ENCODE measurements around the gene MTHFR. TPM values are rescaled to one million over a fixed set of nuclear protein-coding genes. Genes with fewer than 3 reads are reported as not detected.

The MTHFR gene
- polyA plus RNA-seq, 1 experiment: 8.4 TPM

GRCh38 chr1:11831945-11832725 is 26.4 kb upstream of the MTHFR start:
- Histone ChIP-seq H3K27me3 (ENCODE audit: control insufficient read depth, insufficient read depth, low read length) (no peaks in the 10 kb centered on the region), H3K4me3 (ENCODE audit: low read depth, low read length) (no peak overlapping the region), H3K36me3 (ENCODE audit: control insufficient read depth, insufficient read depth, low read length) (peaks cover 52% of the 10 kb centered on the region)
- DNase-seq (ENCODE audit: low read depth): no peak
- TF ChIP-seq CTCF (IDR thresholded peaks at IDR 0.05; ENCODE audit: insufficient read depth, low read depth, low read length): no peak
- ChIA-PET POLR2A (no interaction called here), CTCF (interaction anchor here (1.3 to 1.7 kb wide), 3 partner anchors 10 to 48 kb away, joined by 3 to 5 read pairs (median 3); no protein-coding TSS in a partner anchor)

GRCh38 chr1:11828511-11828910 is 22.7 kb upstream of the MTHFR start:
- POLR2A ChIA-PET: no interaction called here
- TF ChIP-seq CTCF (IDR thresholded peaks at IDR 0.05; ENCODE audit: insufficient read depth, low read depth, low read length): no peak
- no peak for DNase-seq (ENCODE audit: low read depth)
- H3K4me3 ChIP-seq (ENCODE audit: low read depth, low read length): no peak overlapping the region
- CTCF ChIA-PET: interaction anchor here (1.2 to 3.3 kb wide), 3 partner anchors 9 to 59 kb away, joined by 3 to 13 read pairs (median 3); no protein-coding TSS in a partner anchor
- H3K27me3 ChIP-seq (ENCODE audit: control insufficient read depth, insufficient read depth, low read length): no peaks in the 10 kb centered on the region
- H3K36me3 ChIP-seq (ENCODE audit: control insufficient read depth, insufficient read depth, low read length): peaks cover 38% of the 10 kb centered on the region

GRCh38 chr1:11826946-11827345 is 21.2 kb upstream of the MTHFR start:
- DNase-seq (ENCODE audit: low read depth): no peak
- H3K4me3 ChIP-seq (ENCODE audit: low read depth, low read length): no peak overlapping the region
- no peak for TF ChIP-seq CTCF (IDR thresholded peaks at IDR 0.05; ENCODE audit: insufficient read depth, low read depth, low read length)
- H3K27me3 ChIP-seq (ENCODE audit: control insufficient read depth, insufficient read depth, low read length): no peaks in the 10 kb centered on the region
- CTCF ChIA-PET: interaction anchor here (0.7 to 3.3 kb wide), 2 partner anchors 8 to 11 kb away, joined by 4 to 13 read pairs; no protein-coding TSS in a partner anchor
- H3K36me3 ChIP-seq (ENCODE audit: control insufficient read depth, insufficient read depth, low read length): peaks cover 31% of the 10 kb centered on the region
- POLR2A ChIA-PET: no interaction called here

- CTCF ChIA-PET: interaction anchor here (0.9 to 2.4 kb wide), 2 partner anchors 13 to 26 kb away, joined by 3 to 8 read pairs; no protein-coding TSS in a partner anchor
- Histone ChIP-seq H3K27me3 (ENCODE audit: control insufficient read depth, insufficient read depth, low read length) (no peaks in the 10 kb centered on the region), H3K4me3 (ENCODE audit: low read depth, low read length) (no peak overlapping the region), H3K36me3 (ENCODE audit: control insufficient read depth, insufficient read depth, low read length) (peaks cover 31% of the 10 kb centered on the region)
- POLR2A ChIA-PET: no interaction called here
- no peak for TF ChIP-seq CTCF (IDR thresholded peaks at IDR 0.05; ENCODE audit: insufficient read depth, low read depth, low read length)
- DNase-seq (ENCODE audit: low read depth): no peak
Measured at GRCh38 chr1:11825131-11825530, 19.4 kb upstream of the MTHFR start.

GRCh38 chr1:11823366-11824137 is 17.8 kb upstream of the MTHFR start:
- CTCF ChIA-PET: interaction anchor here (1.1 to 2.4 kb wide), 3 partner anchors 15 to 70 kb away, joined by 3 to 8 read pairs (median 3); no protein-coding TSS in a partner anchor
- TF ChIP-seq CTCF (IDR thresholded peaks at IDR 0.05; ENCODE audit: insufficient read depth, low read depth, low read length): no peak
- peaks cover 20% of the 10 kb centered on the region for H3K36me3 ChIP-seq (ENCODE audit: control insufficient read depth, insufficient read depth, low read length)
- no peak overlapping the region for H3K4me3 ChIP-seq (ENCODE audit: low read depth, low read length)
- no peak for DNase-seq (ENCODE audit: low read depth)
- POLR2A ChIA-PET: no interaction called here
- H3K27me3 ChIP-seq (ENCODE audit: control insufficient read depth, insufficient read depth, low read length): no peaks in the 10 kb centered on the region
